SH-SY5Y (cell line): ENCODE data around the gene HCN2.

ENCODE experiments used
- GATA2 ChIP-seq: IDR thresholded peaks from 2 replicates; pipeline ENCODE4 v1.6.1; 2011; ENCODE audit warnings: mild to moderate bottlenecking, low read depth, low read length
- GATA3 ChIP-seq: IDR thresholded peaks from 2 replicates; pipeline ENCODE4 v1.6.1; 2011; ENCODE audit warnings: low read depth, mild to moderate bottlenecking, low read length, moderate library complexity

GRCh38 chr19:616062-616700 is 26.5 kb downstream of the HCN2 start:
- TF ChIP-seq GATA3: no peak
- no peak for TF ChIP-seq GATA2
